ENCODE measurements around the gene TOE1. TPM values are rescaled to one million over a fixed set of nuclear protein-coding genes. Genes with fewer than 3 reads are reported as not detected.

The TOE1 gene
- total and polyA plus RNA-seq, 2 of the 8 experiments (the other 6 are each of a cell fraction or from before 2014, with no cell fraction given): 15.2 to 25.8 TPM

DNA sequence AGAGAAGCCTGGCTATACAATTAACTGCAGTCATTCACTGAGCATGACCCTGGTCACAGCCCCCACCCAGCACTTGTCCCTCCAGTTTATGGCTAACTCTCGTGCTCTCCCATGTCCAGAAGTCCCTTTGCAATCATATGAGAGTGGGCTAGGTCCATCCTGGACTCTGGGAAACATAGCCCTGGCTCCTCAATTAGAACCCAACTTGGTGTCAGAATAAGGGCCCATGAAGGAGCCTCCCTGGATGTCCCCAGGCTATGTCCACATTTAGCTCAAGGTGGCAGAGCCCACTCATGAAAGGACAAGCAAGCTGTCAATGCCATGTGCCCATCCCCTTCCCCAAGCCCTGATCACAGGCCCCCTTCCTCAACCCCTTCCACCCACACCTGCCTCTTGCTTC, 40.7 kb upstream of the TOE1 start (continued):
- TF ChIP-seq, protein P1, sequence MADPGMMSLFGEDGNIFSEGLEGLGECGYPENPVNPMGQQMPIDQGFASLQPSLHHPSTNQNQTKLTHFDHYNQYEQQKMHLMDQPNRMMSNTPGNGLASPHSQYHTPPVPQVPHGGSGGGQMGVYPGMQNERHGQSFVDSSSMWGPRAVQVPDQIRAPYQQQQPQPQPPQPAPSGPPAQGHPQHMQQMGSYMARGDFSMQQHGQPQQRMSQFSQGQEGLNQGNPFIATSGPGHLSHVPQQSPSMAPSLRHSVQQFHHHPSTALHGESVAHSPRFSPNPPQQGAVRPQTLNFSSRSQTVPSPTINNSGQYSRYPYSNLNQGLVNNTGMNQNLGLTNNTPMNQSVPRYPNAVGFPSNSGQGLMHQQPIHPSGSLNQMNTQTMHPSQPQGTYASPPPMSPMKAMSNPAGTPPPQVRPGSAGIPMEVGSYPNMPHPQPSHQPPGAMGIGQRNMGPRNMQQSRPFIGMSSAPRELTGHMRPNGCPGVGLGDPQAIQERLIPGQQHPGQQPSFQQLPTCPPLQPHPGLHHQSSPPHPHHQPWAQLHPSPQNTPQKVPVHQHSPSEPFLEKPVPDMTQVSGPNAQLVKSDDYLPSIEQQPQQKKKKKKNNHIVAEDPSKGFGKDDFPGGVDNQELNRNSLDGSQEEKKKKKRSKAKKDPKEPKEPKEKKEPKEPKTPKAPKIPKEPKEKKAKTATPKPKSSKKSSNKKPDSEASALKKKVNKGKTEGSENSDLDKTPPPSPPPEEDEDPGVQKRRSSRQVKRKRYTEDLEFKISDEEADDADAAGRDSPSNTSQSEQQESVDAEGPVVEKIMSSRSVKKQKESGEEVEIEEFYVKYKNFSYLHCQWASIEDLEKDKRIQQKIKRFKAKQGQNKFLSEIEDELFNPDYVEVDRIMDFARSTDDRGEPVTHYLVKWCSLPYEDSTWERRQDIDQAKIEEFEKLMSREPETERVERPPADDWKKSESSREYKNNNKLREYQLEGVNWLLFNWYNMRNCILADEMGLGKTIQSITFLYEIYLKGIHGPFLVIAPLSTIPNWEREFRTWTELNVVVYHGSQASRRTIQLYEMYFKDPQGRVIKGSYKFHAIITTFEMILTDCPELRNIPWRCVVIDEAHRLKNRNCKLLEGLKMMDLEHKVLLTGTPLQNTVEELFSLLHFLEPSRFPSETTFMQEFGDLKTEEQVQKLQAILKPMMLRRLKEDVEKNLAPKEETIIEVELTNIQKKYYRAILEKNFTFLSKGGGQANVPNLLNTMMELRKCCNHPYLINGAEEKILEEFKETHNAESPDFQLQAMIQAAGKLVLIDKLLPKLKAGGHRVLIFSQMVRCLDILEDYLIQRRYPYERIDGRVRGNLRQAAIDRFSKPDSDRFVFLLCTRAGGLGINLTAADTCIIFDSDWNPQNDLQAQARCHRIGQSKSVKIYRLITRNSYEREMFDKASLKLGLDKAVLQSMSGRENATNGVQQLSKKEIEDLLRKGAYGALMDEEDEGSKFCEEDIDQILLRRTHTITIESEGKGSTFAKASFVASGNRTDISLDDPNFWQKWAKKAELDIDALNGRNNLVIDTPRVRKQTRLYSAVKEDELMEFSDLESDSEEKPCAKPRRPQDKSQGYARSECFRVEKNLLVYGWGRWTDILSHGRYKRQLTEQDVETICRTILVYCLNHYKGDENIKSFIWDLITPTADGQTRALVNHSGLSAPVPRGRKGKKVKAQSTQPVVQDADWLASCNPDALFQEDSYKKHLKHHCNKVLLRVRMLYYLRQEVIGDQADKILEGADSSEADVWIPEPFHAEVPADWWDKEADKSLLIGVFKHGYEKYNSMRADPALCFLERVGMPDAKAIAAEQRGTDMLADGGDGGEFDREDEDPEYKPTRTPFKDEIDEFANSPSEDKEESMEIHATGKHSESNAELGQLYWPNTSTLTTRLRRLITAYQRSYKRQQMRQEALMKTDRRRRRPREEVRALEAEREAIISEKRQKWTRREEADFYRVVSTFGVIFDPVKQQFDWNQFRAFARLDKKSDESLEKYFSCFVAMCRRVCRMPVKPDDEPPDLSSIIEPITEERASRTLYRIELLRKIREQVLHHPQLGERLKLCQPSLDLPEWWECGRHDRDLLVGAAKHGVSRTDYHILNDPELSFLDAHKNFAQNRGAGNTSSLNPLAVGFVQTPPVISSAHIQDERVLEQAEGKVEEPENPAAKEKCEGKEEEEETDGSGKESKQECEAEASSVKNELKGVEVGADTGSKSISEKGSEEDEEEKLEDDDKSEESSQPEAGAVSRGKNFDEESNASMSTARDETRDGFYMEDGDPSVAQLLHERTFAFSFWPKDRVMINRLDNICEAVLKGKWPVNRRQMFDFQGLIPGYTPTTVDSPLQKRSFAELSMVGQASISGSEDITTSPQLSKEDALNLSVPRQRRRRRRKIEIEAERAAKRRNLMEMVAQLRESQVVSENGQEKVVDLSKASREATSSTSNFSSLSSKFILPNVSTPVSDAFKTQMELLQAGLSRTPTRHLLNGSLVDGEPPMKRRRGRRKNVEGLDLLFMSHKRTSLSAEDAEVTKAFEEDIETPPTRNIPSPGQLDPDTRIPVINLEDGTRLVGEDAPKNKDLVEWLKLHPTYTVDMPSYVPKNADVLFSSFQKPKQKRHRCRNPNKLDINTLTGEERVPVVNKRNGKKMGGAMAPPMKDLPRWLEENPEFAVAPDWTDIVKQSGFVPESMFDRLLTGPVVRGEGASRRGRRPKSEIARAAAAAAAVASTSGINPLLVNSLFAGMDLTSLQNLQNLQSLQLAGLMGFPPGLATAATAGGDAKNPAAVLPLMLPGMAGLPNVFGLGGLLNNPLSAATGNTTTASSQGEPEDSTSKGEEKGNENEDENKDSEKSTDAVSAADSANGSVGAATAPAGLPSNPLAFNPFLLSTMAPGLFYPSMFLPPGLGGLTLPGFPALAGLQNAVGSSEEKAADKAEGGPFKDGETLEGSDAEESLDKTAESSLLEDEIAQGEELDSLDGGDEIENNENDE (IDR thresholded peaks at IDR 0.05; ENCODE audit: insufficient replicate concordance, low read length): no peak
- no peak for TF ChIP-seq SP4 (IDR thresholded peaks at IDR 0.05; ENCODE audit: low read length)
- no peak for TF ChIP-seq KDM4A (IDR thresholded peaks at IDR 0.05; ENCODE audit: low read depth, low read length, severe bottlenecking)
- no peak for TF ChIP-seq CREB1 (IDR thresholded peaks at IDR 0.05)
- no peak for TF ChIP-seq POLR2A (IDR thresholded peaks at IDR 0.05; ENCODE audit: control extremely low read depth in 1 of 2, low read depth in 2 of 2, low read length in 2 of 2)
- no peak for TF ChIP-seq ATF3 (IDR thresholded peaks at IDR 0.05; ENCODE audit: insufficient read depth, low read depth, low read length)
- TF ChIP-seq HDAC2 (IDR thresholded peaks at IDR 0.05; ENCODE audit: borderline replicate concordance in 1 of 2, low read depth in 2 of 2, low read length in 2 of 2): no peak
